Hepatocyte (in vitro differentiated cells): ENCODE results near the gene ITFG1.

ENCODE experiments used
- EZH2 ChIP-seq: fragments of 200-600 bp; sonication (generic); IDR thresholded peaks from 2 replicates; pipeline ENCODE4 v1.6.1; 2016; ENCODE audit warnings: antibody characterized with exemption, mild to moderate bottlenecking, borderline replicate concordance
- EZH2phosphoT487 ChIP-seq: fragments of 200-600 bp; sonication (generic); IDR thresholded peaks from one replicate; pipeline ENCODE4 v1.6.1; 2018; ENCODE audit warnings: antibody characterized with exemption, mild to moderate bottlenecking, low read depth, moderate library complexity; ENCODE audit not compliant: unreplicated experiment, severe bottlenecking
- TF ChIP-seq, protein P1 (sequence below): fragments of 200-600 bp; sonication (generic); IDR thresholded peaks from 2 replicates; pipeline ENCODE4 v1.5.1; 2016; ENCODE audit warnings: antibody characterized with exemption, mild to moderate bottlenecking; ENCODE audit not compliant: poor library complexity

DNA sequence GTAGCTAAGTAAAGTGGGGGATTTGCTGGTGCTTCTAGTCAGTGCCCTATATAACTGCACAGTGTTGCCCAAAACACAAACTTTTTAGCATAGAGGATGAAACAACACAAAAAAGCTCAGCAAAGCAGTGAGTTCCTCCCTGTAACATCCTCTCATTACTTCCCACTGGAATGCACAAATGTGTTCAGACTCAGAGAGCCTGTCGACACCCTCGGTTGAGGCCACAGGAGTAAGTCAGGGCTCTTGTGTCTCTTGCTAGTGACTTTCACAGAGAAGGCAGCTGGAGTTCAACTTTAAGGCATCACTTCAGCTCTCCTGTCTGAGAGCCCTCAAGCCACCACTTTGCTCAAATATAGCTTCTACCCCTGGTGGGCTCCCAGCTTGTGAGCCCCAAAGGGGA is 209.9 kb downstream of the ITFG1 start:
- TF ChIP-seq, protein P1, sequence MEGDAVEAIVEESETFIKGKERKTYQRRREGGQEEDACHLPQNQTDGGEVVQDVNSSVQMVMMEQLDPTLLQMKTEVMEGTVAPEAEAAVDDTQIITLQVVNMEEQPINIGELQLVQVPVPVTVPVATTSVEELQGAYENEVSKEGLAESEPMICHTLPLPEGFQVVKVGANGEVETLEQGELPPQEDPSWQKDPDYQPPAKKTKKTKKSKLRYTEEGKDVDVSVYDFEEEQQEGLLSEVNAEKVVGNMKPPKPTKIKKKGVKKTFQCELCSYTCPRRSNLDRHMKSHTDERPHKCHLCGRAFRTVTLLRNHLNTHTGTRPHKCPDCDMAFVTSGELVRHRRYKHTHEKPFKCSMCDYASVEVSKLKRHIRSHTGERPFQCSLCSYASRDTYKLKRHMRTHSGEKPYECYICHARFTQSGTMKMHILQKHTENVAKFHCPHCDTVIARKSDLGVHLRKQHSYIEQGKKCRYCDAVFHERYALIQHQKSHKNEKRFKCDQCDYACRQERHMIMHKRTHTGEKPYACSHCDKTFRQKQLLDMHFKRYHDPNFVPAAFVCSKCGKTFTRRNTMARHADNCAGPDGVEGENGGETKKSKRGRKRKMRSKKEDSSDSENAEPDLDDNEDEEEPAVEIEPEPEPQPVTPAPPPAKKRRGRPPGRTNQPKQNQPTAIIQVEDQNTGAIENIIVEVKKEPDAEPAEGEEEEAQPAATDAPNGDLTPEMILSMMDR: no peak
- TF ChIP-seq EZH2phosphoT487 (no peak), EZH2 (no peak)
